ENCODE measurements around the gene PDCD1.

PDCD1 gene

GRCh38 chr2:241897231-241897916 lies 38.7 kb upstream of the PDCD1 start:
- TF ChIP-seq, protein P1, sequence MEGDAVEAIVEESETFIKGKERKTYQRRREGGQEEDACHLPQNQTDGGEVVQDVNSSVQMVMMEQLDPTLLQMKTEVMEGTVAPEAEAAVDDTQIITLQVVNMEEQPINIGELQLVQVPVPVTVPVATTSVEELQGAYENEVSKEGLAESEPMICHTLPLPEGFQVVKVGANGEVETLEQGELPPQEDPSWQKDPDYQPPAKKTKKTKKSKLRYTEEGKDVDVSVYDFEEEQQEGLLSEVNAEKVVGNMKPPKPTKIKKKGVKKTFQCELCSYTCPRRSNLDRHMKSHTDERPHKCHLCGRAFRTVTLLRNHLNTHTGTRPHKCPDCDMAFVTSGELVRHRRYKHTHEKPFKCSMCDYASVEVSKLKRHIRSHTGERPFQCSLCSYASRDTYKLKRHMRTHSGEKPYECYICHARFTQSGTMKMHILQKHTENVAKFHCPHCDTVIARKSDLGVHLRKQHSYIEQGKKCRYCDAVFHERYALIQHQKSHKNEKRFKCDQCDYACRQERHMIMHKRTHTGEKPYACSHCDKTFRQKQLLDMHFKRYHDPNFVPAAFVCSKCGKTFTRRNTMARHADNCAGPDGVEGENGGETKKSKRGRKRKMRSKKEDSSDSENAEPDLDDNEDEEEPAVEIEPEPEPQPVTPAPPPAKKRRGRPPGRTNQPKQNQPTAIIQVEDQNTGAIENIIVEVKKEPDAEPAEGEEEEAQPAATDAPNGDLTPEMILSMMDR (conservative IDR thresholded peaks at IDR 0.05; ENCODE audit: low read length) = no peak
- no peak overlapping the region for H3K4me3 ChIP-seq (ENCODE audit: low read length)
- no peak for DNase-seq (ENCODE audit: low read depth)

- no peak overlapping the region for H3K4me3 ChIP-seq (ENCODE audit: low read length)
- TF ChIP-seq, protein P1 (conservative IDR thresholded peaks at IDR 0.05; ENCODE audit: low read length) = no peak
- no peak for DNase-seq (ENCODE audit: low read depth)
These were observed 38.1 kb upstream of the PDCD1 start for GRCh38 chr2:241896746-241897201.

- no peak overlapping the region for H3K4me3 ChIP-seq (ENCODE audit: low read length)
- peak; percentile 21 for DNase-seq (ENCODE audit: low read depth)
- TF ChIP-seq, protein P1 (conservative IDR thresholded peaks at IDR 0.05; ENCODE audit: low read length) = no peak
These were observed 37.3 kb upstream of the PDCD1 start for GRCh38 chr2:241895712-241896641.

GRCh38 chr2:241895427-241895711 lies 36.7 kb upstream of the PDCD1 start:
- no peak for DNase-seq (ENCODE audit: low read depth)
- H3K4me3 ChIP-seq (ENCODE audit: low read length) = no peak overlapping the region
- TF ChIP-seq, protein P1 (conservative IDR thresholded peaks at IDR 0.05; ENCODE audit: low read length) = no peak

GRCh38 chr2:241894681-241895426 lies 36.2 kb upstream of the PDCD1 start:
- TF ChIP-seq, protein P1 (conservative IDR thresholded peaks at IDR 0.05; ENCODE audit: low read length) = no peak
- H3K4me3 ChIP-seq (ENCODE audit: low read length) = no peak overlapping the region
- no peak for DNase-seq (ENCODE audit: low read depth)

DNA sequence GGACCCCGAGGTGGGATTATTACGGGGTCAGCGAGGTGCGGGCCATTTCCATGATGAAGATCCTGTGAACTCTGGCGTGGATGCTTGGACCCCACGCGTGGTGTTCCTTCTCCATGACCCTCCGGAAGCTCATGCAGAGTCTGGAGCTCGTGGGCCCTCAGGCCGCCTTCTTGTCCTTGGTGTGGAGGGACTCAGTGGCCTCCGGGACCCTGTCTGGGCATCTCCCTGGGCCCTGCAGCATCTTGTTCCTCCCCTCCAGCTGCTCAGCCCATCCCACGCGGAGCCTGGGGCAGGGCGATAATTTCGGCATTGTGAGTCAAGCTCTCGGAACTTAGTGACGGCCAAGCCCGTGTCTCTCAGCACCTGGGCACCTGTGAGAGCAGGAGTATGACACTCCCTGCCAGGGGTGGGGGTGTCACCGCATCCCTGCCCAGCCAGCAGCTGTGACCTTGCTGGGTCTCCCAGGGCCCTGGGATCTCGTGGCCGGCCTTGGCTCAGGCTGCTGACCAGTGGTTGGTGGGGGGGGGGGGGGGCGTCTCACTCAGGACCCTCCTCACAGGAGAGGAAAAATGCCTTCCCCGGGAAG lies 35.5 kb upstream of the PDCD1 start:
- DNase-seq (ENCODE audit: low read depth) = no peak
- TF ChIP-seq, protein P1 (conservative IDR thresholded peaks at IDR 0.05; ENCODE audit: low read length) = no peak
- H3K4me3 ChIP-seq (ENCODE audit: low read length) = no peak overlapping the region

Measured in AG10803 (cell line).